AG09309 (cell line): ENCODE results near the gene STRAP.
"Not testable (repeated sequence)": the region's sequence is repeated elsewhere in the genome, so short reads cannot be mapped to it uniquely, and the experiment has no call there.

Source experiments
- DNase-seq: peaks from one replicate; pipeline ENCODE4 v3.0.0-alpha.2; 2010; ENCODE audit warnings: low read depth
- H3K4me3 ChIP-seq: 2 replicates; pipeline ENCODE4 v1.5.1; 2011; ENCODE audit warnings: mild to moderate bottlenecking, low read depth, low read length, moderate library complexity; ENCODE audit not compliant: control insufficient read depth
- TF ChIP-seq, protein P1 (sequence below): IDR thresholded peaks from 2 replicates; pipeline ENCODE4 v1.5.1; 2011; ENCODE audit warnings: mild to moderate bottlenecking, low read depth, low read length, inconsistent platforms; ENCODE audit not compliant: insufficient read depth, control insufficient read depth; ENCODE audit errors: missing control alignments

Gene STRAP

GRCh38 chr12:15863372-15863771, 18.8 kb upstream of the STRAP start:
- TF ChIP-seq, protein P1, sequence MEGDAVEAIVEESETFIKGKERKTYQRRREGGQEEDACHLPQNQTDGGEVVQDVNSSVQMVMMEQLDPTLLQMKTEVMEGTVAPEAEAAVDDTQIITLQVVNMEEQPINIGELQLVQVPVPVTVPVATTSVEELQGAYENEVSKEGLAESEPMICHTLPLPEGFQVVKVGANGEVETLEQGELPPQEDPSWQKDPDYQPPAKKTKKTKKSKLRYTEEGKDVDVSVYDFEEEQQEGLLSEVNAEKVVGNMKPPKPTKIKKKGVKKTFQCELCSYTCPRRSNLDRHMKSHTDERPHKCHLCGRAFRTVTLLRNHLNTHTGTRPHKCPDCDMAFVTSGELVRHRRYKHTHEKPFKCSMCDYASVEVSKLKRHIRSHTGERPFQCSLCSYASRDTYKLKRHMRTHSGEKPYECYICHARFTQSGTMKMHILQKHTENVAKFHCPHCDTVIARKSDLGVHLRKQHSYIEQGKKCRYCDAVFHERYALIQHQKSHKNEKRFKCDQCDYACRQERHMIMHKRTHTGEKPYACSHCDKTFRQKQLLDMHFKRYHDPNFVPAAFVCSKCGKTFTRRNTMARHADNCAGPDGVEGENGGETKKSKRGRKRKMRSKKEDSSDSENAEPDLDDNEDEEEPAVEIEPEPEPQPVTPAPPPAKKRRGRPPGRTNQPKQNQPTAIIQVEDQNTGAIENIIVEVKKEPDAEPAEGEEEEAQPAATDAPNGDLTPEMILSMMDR, result no peak
- no peak for DNase-seq
- H3K4me3 ChIP-seq, result no peak overlapping the region

GRCh38 chr12:15863984-15864383, 18.2 kb upstream of the STRAP start:
- DNase-seq, result no peak
- H3K4me3 ChIP-seq, result no peak overlapping the region
- TF ChIP-seq, protein P1, result no peak

DNA sequence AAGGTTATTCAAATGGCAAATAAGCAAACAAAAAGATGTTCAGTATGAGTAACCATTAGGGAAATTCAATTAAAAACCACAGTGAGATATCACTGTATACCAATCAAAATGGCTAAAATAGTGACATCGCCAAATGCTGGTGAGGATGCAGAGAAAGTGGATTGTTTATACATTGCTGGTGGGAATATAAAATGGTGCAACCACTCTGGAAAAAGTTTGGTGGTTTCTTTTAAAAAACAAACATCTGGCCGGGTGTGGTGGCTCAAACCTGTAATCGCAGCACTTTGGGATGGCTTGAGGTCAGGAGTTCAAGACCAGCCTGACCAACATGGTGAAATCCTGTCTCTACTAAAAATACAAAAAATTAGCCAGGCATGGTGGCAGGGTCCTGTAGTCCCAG, 14.0 kb upstream of the STRAP start:
- DNase-seq, result no peak
- TF ChIP-seq, protein P1, result no peak
- no peak overlapping the region for H3K4me3 ChIP-seq

- TF ChIP-seq, protein P1, result no peak
- H3K4me3 ChIP-seq, result no peak overlapping the region
- no peak for DNase-seq
Observed at GRCh38 chr12:15873556-15873955, 8.6 kb upstream of the STRAP start.

DNA sequence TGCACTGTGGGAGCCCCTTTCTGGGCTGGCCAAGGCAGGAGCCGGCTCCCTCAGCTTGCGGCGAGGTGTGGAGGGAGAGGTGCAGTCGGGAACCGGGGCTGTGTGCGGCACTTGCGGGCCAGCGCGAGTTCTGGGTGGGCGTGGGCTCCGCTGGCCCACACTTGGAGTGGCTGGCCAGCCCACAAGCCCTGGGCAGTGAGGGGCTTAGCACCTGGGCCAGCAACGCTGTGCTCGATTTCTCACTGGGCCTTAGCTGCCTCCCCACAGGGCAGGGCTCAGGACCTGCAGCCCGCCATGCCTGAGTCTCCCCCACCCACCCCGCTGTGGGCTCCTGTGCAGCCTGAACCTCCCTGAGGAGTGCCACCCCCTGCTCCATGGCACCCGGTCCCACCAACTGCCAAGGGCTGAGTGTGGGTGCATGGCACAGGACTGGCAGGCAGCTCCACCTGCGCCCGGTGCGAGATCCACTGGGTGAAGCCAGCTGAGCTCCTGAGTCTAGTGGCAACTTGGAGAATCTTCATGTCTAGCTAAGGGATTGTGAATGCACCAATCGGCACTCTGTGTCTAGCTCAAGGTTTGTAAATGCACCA, 7.5 kb upstream of the STRAP start:
- not testable (repeated sequence) for DNase-seq, H3K4me3 ChIP-seq

DNA sequence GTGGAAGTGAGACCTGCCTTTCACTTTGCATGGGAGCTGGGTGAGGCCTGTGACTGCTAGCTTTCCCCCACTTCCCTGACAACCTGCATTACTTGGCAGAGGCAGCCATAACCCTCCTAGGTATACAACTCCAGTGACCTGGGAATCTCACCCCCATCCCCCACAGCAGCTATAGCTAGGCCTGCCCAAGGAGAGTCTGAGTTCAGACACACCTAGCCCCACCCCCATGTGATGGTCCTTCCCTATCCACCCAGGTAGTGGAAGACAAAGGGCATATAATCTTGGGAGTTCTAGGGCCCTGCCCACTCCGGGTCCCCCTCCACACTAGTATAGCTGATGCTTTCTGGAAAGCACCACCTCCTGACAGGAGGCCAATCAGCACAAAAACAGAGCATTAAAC, 6.3 kb upstream of the STRAP start:
- no peak for DNase-seq

DNA sequence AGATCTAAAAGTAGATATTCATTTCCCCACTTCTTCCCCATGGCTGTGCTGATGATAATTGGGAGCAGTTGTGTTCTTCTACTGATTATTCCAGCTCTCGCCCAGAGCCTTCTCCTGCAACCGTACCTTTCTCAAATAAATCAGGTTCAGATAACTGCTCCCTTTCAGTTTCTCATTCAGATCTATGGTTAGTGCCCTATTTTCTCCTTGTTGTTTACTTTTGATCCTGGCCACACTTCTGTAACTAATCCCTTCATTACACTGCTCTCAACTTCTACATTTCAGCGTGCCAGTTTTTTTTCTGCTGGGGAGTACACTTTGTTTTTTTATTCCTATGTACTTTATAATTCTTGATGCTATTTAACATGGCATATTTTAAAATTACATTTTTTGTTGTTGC, 2.8 kb upstream of the STRAP start:
- DNase-seq, result no peak
- TF ChIP-seq, protein P1, result no peak
- no peak overlapping the region for H3K4me3 ChIP-seq

More for the DNA sequence above, 6.3 kb upstream of the STRAP start:
- no peak overlapping the region for H3K4me3 ChIP-seq
- TF ChIP-seq, protein P1, result no peak
